SK-N-SH (cell line): ENCODE measurements around the gene NUP188. TPM values are rescaled to one million over a fixed set of nuclear protein-coding genes. Genes with fewer than 3 reads are reported as not detected.

ENCODE experiments used
- CTCF ChIA-PET: fragments of 300-600, 350-600 bp; formaldehyde crosslinking; extraction: SDS; loops from one replicate; lab custom pipeline; 2021; lab: Yijun Ruan, JAX
- POLR2A ChIA-PET: fragments of 350-600 bp; sonication (Branson Sonifier 250); formaldehyde crosslinking; extraction: SDS; loops from one replicate; lab custom pipeline; 2020; ENCODE audit warnings: antibody characterized with exemption, inconsistent platforms; lab: Yijun Ruan, JAX
- DNase-seq: peaks from one replicate; pipeline ENCODE4 v3.0.0; 2012
- H2AFZ ChIP-seq: fragments of 200-600 bp; sonication (generic); 2 replicates; pipeline ENCODE4 v1.8.1; 2016; ENCODE audit warnings: antibody characterized with exemption, mild to moderate bottlenecking, low read depth
- H3F3A ChIP-seq: fragments of 200-600 bp; sonication (generic); replicated peaks from 2 replicates; pipeline ENCODE3; 2016; ENCODE audit warnings: antibody characterized with exemption, mild to moderate bottlenecking; ENCODE audit not compliant: insufficient read depth
- H3K27ac ChIP-seq, 2 experiments: fragments of 200-500 bp in 1 of 2; fragments of 200-600 bp in 1 of 2; sonication (Bioruptor generic) in 1 of 2; sonication (generic), shearing (Covaris generic) in 1 of 2; 2 replicates each; pipeline versions ENCODE4 v1.5.1 to v1.6.1; 2014 to 2016; ENCODE audit warnings: low read depth in 2 of 2, inconsistent platforms in 1 of 2, low read length in 1 of 2, mild to moderate bottlenecking in 1 of 2, mixed read lengths in 1 of 2
- H3K27me3 ChIP-seq: fragments of 200-600 bp; sonication (generic), shearing (Covaris generic); 2 replicates; pipeline ENCODE4 v1.6.1; 2016; ENCODE audit warnings: mixed run types; ENCODE audit not compliant: insufficient read depth
- H3K36me3 ChIP-seq, 2 experiments: fragments of 200-500 bp in 1 of 2; fragments of 200-600 bp in 1 of 2; sonication (Bioruptor generic) in 1 of 2; sonication (generic) in 1 of 2; replicated peaks in 1 of 2; 2 replicates each; pipeline versions ENCODE3 to v1.5.1; 2014 to 2016; ENCODE audit warnings: low read length in 1 of 2, mild to moderate bottlenecking in 1 of 2; ENCODE audit not compliant: insufficient read depth in 2 of 2, control insufficient read depth in 1 of 2
- H3K4me1 ChIP-seq, 2 experiments: fragments of 200-500 bp in 1 of 2; fragments of 200-600 bp in 1 of 2; sonication (Bioruptor generic) in 1 of 2; sonication (generic), shearing (Covaris generic) in 1 of 2; 2 replicates each; pipeline versions ENCODE4 v1.5.1 to v1.6.1; 2014 to 2016; ENCODE audit warnings: low read depth in 1 of 2, low read length in 1 of 2, mixed run types in 1 of 2; ENCODE audit not compliant: insufficient read depth in 2 of 2, control insufficient read depth in 1 of 2
- H3K4me2 ChIP-seq: fragments of 200-600 bp; sonication (generic), shearing (Covaris generic); 2 replicates; pipeline ENCODE4 v1.6.1; 2017; ENCODE audit warnings: mixed run types
- H3K4me3 ChIP-seq, 2 experiments: fragments of 200-500 bp in 1 of 2; fragments of 200-600 bp in 1 of 2; sonication (Bioruptor generic) in 1 of 2; sonication (generic), shearing (Covaris generic) in 1 of 2; 2 replicates each; pipeline versions ENCODE4 v1.5.1 to v1.8.1; 2014 to 2016; ENCODE audit warnings: low read depth in 2 of 2, inconsistent platforms in 1 of 2, low read length in 1 of 2, mild to moderate bottlenecking in 1 of 2, mixed read lengths in 1 of 2, moderate library complexity in 1 of 2
- H3K79me2 ChIP-seq: fragments of 200-600 bp; sonication (generic); 2 replicates; pipeline ENCODE4 v1.8.1; 2017; ENCODE audit warnings: mild to moderate bottlenecking; ENCODE audit not compliant: insufficient read depth
- H3K9ac ChIP-seq: fragments of 200-600 bp; sonication (generic); 2 replicates; pipeline ENCODE4 v1.6.1; 2017; ENCODE audit warnings: mixed run types
- H3K9me2 ChIP-seq: fragments of 200-600 bp; sonication (generic); 2 replicates; pipeline ENCODE4 v1.6.1; 2017; ENCODE audit warnings: mixed run types
- H3K9me3 ChIP-seq: fragments of 200-600 bp; sonication (generic); 2 replicates; pipeline ENCODE4 v1.6.1; 2017; ENCODE audit warnings: mixed run types, mild to moderate bottlenecking, moderate library complexity
- H4K20me1 ChIP-seq: fragments of 200-600 bp; sonication (generic); 2 replicates; pipeline ENCODE4 v1.6.1; 2017; ENCODE audit warnings: mild to moderate bottlenecking, mixed run types; ENCODE audit not compliant: insufficient read depth
- FOXJ3 ChIP-seq: sonication (generic); formaldehyde crosslinking; IDR thresholded peaks from 2 replicates; pipeline ENCODE4 v1.5.1; 2020; ENCODE audit warnings: mild to moderate bottlenecking, missing genetic modification reagents
- JUND ChIP-seq: IDR thresholded peaks from 2 replicates; pipeline ENCODE4 v1.4.0; 2012
- SIN3A ChIP-seq: IDR thresholded peaks from 2 replicates; pipeline ENCODE4 v1.6.1; 2012; ENCODE audit warnings: low read depth, mild to moderate bottlenecking, low read length, moderate library complexity, borderline replicate concordance
- TAF1 ChIP-seq: IDR thresholded peaks from 2 replicates; pipeline ENCODE4 v1.6.1; 2012; ENCODE audit warnings: low read depth, mild to moderate bottlenecking, low read length, moderate library complexity, borderline replicate concordance
- TCF12 ChIP-seq: IDR thresholded peaks from 2 replicates; pipeline ENCODE4 v1.4.0; 2012
- YY1 ChIP-seq: IDR thresholded peaks from 2 replicates; pipeline ENCODE4 v1.4.0; 2012; ENCODE audit warnings: low read depth, mild to moderate bottlenecking
- WGBS: methylation state at CpG from one replicate; pipeline ENCODE4 v1.1.6; 2017; ENCODE audit warnings: low lambda C conversion rate; 5-methylcytosine and 5-hydroxymethylcytosine counted together
- polyA plus RNA-seq, 3 experiments: library from polyadenylated mRNA; depleted of rRNA; stranded (reverse); fragments of >200 nt; gene quantifications; 2 replicates each; pipeline ENCODE4 v1.2.3, GENCODE V29; 2012
- TF ChIP-seq, protein P1 (sequence below): IDR thresholded peaks from 2 replicates; pipeline ENCODE4; 2012
- TF ChIP-seq, protein P2 (sequence below): fragments of 150-350 bp; IDR thresholded peaks from 2 replicates; pipeline ENCODE4 v1.6.1; 2017; ENCODE audit warnings: antibody characterized with exemption, low read length, low read depth, borderline replicate concordance
- TF ChIP-seq, protein P3 (sequence below): IDR thresholded peaks from 2 replicates; pipeline ENCODE4 v1.6.1; 2012; ENCODE audit warnings: mild to moderate bottlenecking, low read depth, low read length, moderate library complexity
- TF ChIP-seq, protein P4 (sequence below): fragments of 150-350 bp; IDR thresholded peaks from 2 replicates; pipeline ENCODE4 v1.6.1; 2016; ENCODE audit warnings: mild to moderate bottlenecking, low read depth, low read length

Gene NUP188
- polyA plus RNA-seq, 1 of the 3 experiments (the other 2 are of a cell fraction): 49.5 TPM

DNA sequence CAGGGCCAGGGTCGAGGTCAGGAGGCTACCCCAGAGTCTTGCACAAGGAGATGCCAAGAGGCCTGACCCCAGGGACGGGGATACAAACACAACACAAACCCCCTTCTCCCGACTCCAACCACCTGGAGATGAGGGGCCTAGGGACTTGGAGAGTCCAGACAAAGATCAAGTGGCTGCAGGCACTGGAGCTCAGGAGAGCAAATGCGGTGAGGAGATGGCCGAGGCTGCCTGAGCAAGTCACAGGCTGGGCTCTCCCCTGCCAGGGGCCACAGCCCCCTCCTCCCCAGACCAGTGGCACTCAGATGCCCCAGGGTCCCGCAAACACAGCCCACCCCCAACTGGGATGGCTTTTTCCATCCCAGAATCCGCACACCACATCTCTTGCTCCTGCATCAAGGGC, 64.8 kb downstream of the NUP188 start (continued):
- TF ChIP-seq, protein P1, sequence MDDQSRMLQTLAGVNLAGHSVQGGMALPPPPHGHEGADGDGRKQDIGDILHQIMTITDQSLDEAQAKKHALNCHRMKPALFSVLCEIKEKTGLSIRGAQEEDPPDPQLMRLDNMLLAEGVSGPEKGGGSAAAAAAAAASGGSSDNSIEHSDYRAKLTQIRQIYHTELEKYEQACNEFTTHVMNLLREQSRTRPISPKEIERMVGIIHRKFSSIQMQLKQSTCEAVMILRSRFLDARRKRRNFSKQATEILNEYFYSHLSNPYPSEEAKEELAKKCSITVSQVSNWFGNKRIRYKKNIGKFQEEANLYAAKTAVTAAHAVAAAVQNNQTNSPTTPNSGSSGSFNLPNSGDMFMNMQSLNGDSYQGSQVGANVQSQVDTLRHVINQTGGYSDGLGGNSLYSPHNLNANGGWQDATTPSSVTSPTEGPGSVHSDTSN: no peak
- TF ChIP-seq TAF1: no peak

DNA sequence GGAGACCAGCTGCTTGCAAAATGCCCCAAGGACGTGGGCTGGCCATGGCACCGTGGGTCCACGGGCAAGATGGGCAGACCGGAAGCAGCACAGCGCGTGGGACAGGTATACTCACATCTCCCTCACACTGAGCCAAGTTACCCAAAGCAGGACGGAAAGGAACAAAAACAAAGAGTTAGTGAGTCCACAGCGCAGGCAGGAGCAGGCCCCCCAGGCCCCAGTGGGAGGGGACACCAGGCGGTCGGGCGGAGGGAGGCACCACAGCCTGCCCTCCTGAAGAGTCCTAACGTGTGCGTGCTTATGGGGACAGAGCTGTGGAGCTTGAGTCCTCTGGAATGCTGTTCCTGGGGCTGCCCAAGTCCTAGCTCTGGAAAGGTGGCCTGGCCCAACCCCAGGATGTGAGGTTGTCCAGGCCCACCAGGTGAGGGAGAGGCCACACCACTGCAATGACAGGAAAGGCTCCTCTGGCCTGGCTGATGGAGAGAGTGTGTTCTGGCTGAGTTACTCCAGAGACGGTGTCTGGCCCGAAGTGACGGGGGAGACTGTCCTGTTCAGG, 65.5 kb downstream of the NUP188 start:
- DNase-seq: no peak
- ChIA-PET CTCF (interaction anchor here (1.0 kb wide), 1 partner anchor 10 kb away, joined by 3 read pairs; no protein-coding TSS in a partner anchor), POLR2A (interaction anchor here (1.4 kb wide), 1 partner anchor 9 kb away, joined by 4 read pairs; no protein-coding TSS in a partner anchor)
- no peaks in the 10 kb centered on the region for H3K9me3 ChIP-seq
- H3F3A ChIP-seq: peaks cover 5% of the 10 kb centered on the region
- no peaks in the 10 kb centered on the region for H4K20me1 ChIP-seq
- H3K9ac ChIP-seq: no peak overlapping the region
- TF ChIP-seq, protein P2, sequence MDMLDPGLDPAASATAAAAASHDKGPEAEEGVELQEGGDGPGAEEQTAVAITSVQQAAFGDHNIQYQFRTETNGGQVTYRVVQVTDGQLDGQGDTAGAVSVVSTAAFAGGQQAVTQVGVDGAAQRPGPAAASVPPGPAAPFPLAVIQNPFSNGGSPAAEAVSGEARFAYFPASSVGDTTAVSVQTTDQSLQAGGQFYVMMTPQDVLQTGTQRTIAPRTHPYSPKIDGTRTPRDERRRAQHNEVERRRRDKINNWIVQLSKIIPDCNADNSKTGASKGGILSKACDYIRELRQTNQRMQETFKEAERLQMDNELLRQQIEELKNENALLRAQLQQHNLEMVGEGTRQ: no peak
- TF ChIP-seq, protein P3, sequence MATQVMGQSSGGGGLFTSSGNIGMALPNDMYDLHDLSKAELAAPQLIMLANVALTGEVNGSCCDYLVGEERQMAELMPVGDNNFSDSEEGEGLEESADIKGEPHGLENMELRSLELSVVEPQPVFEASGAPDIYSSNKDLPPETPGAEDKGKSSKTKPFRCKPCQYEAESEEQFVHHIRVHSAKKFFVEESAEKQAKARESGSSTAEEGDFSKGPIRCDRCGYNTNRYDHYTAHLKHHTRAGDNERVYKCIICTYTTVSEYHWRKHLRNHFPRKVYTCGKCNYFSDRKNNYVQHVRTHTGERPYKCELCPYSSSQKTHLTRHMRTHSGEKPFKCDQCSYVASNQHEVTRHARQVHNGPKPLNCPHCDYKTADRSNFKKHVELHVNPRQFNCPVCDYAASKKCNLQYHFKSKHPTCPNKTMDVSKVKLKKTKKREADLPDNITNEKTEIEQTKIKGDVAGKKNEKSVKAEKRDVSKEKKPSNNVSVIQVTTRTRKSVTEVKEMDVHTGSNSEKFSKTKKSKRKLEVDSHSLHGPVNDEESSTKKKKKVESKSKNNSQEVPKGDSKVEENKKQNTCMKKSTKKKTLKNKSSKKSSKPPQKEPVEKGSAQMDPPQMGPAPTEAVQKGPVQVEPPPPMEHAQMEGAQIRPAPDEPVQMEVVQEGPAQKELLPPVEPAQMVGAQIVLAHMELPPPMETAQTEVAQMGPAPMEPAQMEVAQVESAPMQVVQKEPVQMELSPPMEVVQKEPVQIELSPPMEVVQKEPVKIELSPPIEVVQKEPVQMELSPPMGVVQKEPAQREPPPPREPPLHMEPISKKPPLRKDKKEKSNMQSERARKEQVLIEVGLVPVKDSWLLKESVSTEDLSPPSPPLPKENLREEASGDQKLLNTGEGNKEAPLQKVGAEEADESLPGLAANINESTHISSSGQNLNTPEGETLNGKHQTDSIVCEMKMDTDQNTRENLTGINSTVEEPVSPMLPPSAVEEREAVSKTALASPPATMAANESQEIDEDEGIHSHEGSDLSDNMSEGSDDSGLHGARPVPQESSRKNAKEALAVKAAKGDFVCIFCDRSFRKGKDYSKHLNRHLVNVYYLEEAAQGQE: no peak
- no peak for TF ChIP-seq JUND
- no peak for TF ChIP-seq FOXJ3 (CRISPR knock-in tag)
- no peak for TF ChIP-seq SIN3A
- no peak for TF ChIP-seq TCF12
- TF ChIP-seq, protein P4, sequence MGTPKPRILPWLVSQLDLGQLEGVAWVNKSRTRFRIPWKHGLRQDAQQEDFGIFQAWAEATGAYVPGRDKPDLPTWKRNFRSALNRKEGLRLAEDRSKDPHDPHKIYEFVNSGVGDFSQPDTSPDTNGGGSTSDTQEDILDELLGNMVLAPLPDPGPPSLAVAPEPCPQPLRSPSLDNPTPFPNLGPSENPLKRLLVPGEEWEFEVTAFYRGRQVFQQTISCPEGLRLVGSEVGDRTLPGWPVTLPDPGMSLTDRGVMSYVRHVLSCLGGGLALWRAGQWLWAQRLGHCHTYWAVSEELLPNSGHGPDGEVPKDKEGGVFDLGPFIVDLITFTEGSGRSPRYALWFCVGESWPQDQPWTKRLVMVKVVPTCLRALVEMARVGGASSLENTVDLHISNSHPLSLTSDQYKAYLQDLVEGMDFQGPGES: no peak
- TF ChIP-seq YY1: no peak
- TF ChIP-seq, all 33 proteins: peak for 0
- Histone ChIP-seq H3K4me2 (no peak overlapping the region), H3K27ac (no peak overlapping the region), H3K4me1 (no peaks in the 10 kb centered on the region; a peak in 1 of 4 replicates), H3K79me2 (no peaks in the 10 kb centered on the region), H3K27me3 (no peaks in the 10 kb centered on the region), H3K4me3 (no peak overlapping the region), H2AFZ (no peak overlapping the region), H3K36me3 (peaks cover 7 to 45% of the 10 kb centered on the region in 2 experiments), H3K9me2 (no peaks in the 10 kb centered on the region)
- 97% methylated on average over 13 of the region's 16 CpGs for WGBS
